ENCODE data around the gene SPHKAP.
"Not testable (repeated sequence)": the region's sequence is repeated elsewhere in the genome, so short reads cannot be mapped to it uniquely, and the experiment has no call there.

Gene SPHKAP

DNA sequence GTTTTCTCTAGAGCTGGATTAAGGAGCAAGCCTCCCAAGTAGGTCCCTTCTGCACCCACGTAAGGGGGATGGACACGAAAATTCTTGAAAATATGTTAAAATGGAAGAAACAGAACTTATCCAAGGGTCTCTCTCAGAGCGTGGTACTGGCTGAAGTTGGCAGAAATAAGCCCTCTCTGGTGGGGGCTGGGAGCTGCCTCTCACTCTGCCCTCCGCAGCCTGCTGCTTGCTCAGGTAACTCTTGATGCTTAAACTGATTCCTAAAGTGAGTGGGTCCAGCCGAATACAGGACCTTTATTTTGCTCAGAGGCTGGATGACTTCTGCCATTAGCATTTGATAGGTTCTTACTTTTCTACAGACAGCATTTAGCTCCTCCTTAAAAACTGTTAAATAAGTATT lies 78.1 kb downstream of the SPHKAP start:
- DNase-seq (ENCODE audit: low spot score), result no peak

DNA sequence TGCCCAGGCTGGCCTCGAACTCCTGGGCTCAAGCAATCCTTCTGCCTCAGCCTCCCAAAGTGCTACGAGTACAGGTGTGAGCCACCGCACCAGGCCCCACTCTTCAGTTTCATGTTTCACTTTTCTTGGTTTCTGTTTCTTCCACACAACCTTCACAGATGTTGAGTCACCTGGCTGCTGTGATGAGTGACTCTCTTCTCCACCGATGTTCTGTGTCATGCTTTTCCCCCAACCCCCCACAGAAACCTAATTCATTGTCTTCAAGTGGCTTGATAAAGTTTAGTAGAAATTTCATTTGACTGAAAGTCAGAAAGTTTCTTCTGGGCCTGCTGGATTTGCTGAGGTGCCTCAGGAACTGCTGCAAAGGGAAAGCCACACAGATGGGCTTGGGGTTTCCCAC lies 78.5 kb downstream of the SPHKAP start:
- DNase-seq (ENCODE audit: low spot score), result no peak

- DNase-seq (ENCODE audit: low spot score), result no peak
Measured at GRCh38 chr2:228094377-228094921, 87.0 kb downstream of the SPHKAP start.

DNA sequence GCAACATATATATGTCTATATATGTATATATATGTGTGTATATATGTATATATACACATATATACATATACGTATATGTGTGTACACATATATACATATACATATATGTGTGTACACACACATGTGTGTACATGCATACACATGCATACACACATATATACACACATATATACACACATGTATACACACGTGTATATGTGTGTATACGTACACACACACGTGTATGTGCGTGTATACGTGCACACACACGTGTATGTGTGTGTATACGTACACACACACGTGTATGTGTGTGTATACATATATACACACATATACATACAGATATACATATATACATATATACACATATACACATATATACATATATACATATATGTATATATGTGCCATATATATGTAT lies 89.4 kb downstream of the SPHKAP start:
- DNase-seq (ENCODE audit: low spot score), result no peak

- DNase-seq (ENCODE audit: low spot score), result no peak
Measured at GRCh38 chr2:228086561-228086960, 94.9 kb downstream of the SPHKAP start.

DNA sequence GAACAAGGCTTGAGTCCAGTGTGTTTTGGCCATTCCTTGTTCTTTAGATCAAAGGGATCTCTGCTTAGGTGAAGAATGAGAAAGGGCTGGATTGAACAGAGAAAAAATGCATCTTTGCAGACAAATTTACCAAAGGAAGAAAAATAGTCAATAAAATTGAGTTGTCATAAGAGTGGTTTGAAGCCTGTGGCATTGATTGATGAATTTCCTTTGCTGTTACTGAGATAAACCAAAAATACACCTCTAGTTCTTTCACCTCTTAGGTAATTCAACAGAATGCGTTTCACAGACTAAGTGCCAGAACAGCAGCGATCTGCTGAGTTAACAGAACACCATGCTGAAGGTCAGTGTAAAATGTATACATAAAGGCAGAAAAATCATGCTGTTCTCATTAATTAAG lies 96.8 kb downstream of the SPHKAP start:
- no peak for DNase-seq (ENCODE audit: low spot score)

DNA sequence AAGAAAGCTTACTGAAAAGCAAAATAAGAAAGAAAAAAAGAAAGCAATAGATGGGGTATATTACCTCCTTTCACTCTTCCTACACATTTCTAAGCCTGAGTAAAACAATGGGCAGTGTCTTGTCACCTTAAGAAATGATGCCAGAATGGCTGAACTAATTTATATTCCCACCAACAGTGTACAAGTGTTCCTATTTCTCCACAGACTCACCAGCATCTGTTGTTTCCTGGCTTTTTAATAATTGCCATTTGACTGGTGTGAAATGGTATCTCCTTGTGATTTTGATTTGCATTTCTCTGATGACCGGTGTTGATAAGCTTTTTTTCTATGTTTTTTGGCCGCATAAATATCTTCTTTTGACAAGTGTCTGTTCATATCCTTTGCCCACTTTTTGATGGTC lies 98.4 kb downstream of the SPHKAP start:
- no peak for DNase-seq (ENCODE audit: low spot score)

GRCh38 chr2:228082571-228082970 lies 98.9 kb downstream of the SPHKAP start:
- DNase-seq (ENCODE audit: low spot score), result no peak

GRCh38 chr2:228079194-228079593 lies 102.3 kb downstream of the SPHKAP start:
- no peak for DNase-seq (ENCODE audit: low spot score)

GRCh38 chr2:228076695-228077094 lies 104.8 kb downstream of the SPHKAP start:
- DNase-seq (ENCODE audit: low spot score), result not testable (repeated sequence)

- no peak for DNase-seq (ENCODE audit: low spot score)
Measured at GRCh38 chr2:228072669-228073068, 108.8 kb downstream of the SPHKAP start.

DNA sequence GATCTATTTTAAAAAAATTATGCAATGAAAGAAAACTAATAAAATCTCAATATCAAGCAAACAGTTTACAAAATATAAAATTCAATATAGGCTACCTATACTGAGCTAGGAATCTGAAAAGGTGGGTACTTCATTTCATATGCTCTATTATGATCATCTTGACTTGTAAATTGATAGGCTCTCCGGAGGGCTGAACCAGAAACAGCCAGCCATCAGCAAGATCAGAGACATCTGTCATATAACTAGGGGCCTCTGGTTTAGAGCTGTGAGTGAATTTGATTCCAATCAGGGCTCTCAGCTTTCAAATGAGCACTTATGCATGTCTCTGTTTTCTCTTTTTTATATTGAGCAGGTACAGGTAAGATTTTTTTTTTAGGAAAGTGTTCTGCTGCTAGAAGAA lies 114.2 kb downstream of the SPHKAP start:
- DNase-seq (ENCODE audit: low spot score), result no peak

- DNase-seq (ENCODE audit: low spot score), result no peak
Measured at GRCh38 chr2:228066126-228066798, 115.2 kb downstream of the SPHKAP start.

DNA sequence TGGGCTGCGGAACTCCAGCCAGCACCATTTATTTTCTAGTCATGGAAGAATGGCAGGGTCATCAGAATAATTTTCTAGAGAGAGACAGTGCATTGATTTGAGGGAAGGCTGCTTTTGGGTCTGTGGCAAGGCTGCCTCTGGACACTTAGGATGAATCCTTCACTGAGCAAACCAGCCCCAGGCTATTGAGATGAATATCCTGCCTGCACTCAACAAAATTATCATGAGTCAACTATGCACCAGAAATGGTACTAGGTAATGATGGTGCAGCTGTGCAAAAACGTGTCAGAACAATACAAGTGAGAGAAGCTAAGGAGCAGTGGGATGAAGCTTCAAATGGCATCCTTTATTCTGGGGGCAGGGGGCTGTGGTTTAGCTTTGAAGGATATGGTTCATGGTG lies 115.8 kb downstream of the SPHKAP start:
- DNase-seq (ENCODE audit: low spot score), result no peak

- no peak for DNase-seq (ENCODE audit: low spot score)
Measured at GRCh38 chr2:228064796-228065315, 116.6 kb downstream of the SPHKAP start.

DNA sequence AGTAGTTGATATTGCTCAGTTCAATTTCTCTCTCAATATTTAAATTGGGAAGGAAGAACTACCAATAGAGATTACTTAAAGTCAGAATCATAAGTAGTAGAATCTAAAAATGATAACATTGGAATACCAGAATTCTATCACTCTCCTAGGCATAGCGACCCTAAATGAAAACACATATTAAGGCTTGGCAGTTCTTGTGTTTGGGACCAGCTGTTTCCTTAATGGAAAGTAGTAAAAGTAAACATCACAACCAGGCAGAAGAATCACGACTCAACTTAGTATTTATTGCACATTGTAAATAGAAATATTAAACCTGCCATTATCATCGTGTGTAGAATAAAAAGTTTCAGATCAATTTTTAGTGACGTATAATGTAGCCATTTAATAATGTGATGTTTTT lies 117.5 kb downstream of the SPHKAP start:
- DNase-seq (ENCODE audit: low spot score), result no peak

- DNase-seq (ENCODE audit: low spot score), result no peak
Measured at GRCh38 chr2:228063558-228063957, 117.9 kb downstream of the SPHKAP start.

GRCh38 chr2:228059735-228060134 lies 121.8 kb downstream of the SPHKAP start:
- DNase-seq (ENCODE audit: low spot score), result no peak

- DNase-seq (ENCODE audit: low spot score), result no peak
Measured at GRCh38 chr2:228056293-228057097, 125.0 kb downstream of the SPHKAP start.

GRCh38 chr2:228048838-228049490 lies 132.5 kb downstream of the SPHKAP start:
- DNase-seq (ENCODE audit: low spot score), result peak; percentile 14

GRCh38 chr2:228040995-228041394 lies 140.5 kb downstream of the SPHKAP start:
- DNase-seq (ENCODE audit: low spot score), result no peak

- DNase-seq (ENCODE audit: low spot score), result peak; percentile 59
Measured at GRCh38 chr2:228039752-228040534, 141.5 kb downstream of the SPHKAP start.
